ENCODE data around the gene SEZ6L.

Gene SEZ6L

DNA sequence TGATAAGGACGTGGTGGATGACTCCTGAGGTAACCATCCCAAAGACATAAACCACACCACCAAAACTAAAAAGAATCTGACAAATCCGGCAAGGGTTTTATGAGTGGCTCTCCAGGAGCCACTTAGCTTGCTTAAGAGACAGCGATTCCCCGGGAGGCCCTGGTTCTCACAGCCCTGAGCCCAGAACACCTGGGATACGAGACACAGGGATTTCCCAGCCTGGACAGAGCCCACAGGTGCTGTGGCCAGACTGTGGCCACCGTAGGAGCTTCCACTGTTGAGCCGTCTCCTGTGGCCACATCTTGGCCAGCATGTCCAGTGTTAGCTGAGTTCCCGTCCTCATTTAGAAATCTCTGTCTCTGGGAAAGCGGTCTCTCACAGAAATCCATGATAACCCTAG lies 188.6 kb downstream of the SEZ6L start:
- CTCF ChIA-PET: interaction anchor here (0.8 to 12.9 kb wide), 7 partner anchors 9 to 584 kb away, joined by 3 to 289 read pairs (median 4); no protein-coding TSS in a partner anchor
- TF ChIP-seq, protein P1, sequence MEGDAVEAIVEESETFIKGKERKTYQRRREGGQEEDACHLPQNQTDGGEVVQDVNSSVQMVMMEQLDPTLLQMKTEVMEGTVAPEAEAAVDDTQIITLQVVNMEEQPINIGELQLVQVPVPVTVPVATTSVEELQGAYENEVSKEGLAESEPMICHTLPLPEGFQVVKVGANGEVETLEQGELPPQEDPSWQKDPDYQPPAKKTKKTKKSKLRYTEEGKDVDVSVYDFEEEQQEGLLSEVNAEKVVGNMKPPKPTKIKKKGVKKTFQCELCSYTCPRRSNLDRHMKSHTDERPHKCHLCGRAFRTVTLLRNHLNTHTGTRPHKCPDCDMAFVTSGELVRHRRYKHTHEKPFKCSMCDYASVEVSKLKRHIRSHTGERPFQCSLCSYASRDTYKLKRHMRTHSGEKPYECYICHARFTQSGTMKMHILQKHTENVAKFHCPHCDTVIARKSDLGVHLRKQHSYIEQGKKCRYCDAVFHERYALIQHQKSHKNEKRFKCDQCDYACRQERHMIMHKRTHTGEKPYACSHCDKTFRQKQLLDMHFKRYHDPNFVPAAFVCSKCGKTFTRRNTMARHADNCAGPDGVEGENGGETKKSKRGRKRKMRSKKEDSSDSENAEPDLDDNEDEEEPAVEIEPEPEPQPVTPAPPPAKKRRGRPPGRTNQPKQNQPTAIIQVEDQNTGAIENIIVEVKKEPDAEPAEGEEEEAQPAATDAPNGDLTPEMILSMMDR (IDR thresholded peaks at IDR 0.05; ENCODE audit: insufficient read depth, low read length, missing control alignments): no peak

DNA sequence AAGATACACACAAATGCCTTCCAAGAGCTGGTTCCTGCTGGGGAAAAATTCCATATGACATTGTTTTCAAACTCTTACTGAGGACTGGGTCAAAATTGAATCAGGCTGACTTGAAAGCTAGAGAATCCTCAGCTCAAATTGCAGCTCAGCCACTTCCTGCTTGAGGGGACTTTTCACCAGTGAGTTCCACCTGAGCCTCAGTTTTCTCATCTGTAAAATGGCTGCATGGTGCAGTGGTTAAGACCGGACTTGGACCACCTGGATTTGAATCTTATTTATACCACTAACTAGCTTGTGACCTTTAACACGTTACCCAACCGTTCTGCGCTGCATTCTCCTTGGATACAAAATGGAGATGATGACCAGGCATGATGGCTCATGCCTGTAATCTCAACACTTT lies 189.9 kb downstream of the SEZ6L start:
- TF ChIP-seq, protein P1 (IDR thresholded peaks at IDR 0.05; ENCODE audit: insufficient read depth, low read length, missing control alignments): no peak
- H3K4me3 ChIP-seq (ENCODE audit: low read depth, low read length): no peak overlapping the region
- ChIA-PET CTCF (interaction anchor here (1.0 to 12.9 kb wide), 4 partner anchors 7 to 585 kb away, joined by 3 to 289 read pairs (median 25); no protein-coding TSS in a partner anchor), POLR2A (no interaction called here)
- DNase-seq (ENCODE audit: low read depth, low spot score): no peak

More for the DNA sequence above, 188.6 kb downstream of the SEZ6L start:
- POLR2A ChIA-PET: no interaction called here
- no peak overlapping the region for H3K4me3 ChIP-seq (ENCODE audit: low read depth, low read length)
- DNase-seq (ENCODE audit: low read depth, low spot score): no peak

DNA sequence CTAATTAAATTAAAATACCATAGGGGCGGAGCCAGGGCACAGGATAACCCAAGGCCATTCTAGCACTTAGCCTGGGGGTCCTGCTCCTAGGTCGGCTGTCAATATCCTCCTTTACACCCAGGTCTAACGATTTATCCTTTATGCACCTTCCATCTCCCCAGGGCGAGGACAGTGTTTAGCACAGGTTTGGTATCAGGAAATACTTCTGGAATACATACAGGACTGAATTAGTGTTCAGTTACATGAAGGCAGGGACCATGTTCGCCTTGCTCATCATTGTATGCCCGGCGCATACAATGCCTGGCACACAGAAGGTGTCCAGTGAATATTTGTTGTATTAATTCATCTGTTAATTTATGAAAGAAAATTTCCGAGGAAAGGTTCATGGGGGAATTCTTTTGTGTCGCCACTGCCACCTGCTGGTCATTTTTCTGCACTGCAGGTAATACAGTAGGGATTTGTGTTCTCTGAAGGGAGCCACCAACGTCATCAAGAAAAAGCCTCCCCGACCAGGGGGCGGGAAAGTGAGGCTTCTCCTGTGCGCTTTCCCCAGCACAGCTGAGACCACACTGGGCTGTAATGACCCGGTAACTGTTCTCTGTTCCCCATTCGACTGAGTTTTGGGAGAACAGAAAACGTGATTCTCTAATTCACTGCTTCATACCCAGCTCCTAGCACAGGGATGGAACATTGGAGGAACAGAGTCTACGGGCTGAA lies 191.1 kb downstream of the SEZ6L start:
- DNase-seq (ENCODE audit: low read depth, low spot score): no peak
- H3K4me3 ChIP-seq (ENCODE audit: low read depth, low read length): peak overlapping the region; percentile 36
- ChIA-PET CTCF (interaction anchor here (0.6 to 12.9 kb wide), 15 partner anchors 9 to 588 kb away, joined by 3 to 289 read pairs (median 4); no protein-coding TSS in a partner anchor), POLR2A (no interaction called here)
- TF ChIP-seq, protein P1 (IDR thresholded peaks at IDR 0.05; ENCODE audit: insufficient read depth, low read length, missing control alignments): peak; percentile 65

DNA sequence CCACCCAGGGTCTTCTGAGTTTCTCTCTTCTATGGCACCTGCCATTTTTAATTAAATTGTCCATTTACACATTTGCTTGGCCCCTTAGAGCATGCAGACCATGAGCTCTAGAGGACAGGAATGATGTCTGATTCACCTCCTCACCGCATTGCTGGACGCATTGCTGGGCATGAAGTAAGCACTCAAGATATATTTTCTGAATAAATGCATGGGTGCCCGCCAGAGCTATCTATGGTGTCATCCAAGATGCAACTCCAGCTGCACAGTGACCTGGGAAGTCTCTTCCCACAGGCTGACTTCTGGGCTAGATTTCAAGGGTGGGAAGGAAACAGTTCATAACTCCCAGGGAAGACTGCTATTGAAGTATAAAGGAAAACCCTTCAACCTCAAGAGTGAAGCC lies 193.2 kb downstream of the SEZ6L start:
- DNase-seq (ENCODE audit: low read depth, low spot score): peak; percentile 34
- ChIA-PET POLR2A (interaction anchor here (0.7 kb wide), 1 partner anchor 957 kb away, joined by 4 read pairs; no protein-coding TSS in a partner anchor), CTCF (interaction anchor here (1.2 to 12.9 kb wide), 7 partner anchors 15 to 590 kb away, joined by 3 to 289 read pairs (median 9); no protein-coding TSS in a partner anchor)

DNA sequence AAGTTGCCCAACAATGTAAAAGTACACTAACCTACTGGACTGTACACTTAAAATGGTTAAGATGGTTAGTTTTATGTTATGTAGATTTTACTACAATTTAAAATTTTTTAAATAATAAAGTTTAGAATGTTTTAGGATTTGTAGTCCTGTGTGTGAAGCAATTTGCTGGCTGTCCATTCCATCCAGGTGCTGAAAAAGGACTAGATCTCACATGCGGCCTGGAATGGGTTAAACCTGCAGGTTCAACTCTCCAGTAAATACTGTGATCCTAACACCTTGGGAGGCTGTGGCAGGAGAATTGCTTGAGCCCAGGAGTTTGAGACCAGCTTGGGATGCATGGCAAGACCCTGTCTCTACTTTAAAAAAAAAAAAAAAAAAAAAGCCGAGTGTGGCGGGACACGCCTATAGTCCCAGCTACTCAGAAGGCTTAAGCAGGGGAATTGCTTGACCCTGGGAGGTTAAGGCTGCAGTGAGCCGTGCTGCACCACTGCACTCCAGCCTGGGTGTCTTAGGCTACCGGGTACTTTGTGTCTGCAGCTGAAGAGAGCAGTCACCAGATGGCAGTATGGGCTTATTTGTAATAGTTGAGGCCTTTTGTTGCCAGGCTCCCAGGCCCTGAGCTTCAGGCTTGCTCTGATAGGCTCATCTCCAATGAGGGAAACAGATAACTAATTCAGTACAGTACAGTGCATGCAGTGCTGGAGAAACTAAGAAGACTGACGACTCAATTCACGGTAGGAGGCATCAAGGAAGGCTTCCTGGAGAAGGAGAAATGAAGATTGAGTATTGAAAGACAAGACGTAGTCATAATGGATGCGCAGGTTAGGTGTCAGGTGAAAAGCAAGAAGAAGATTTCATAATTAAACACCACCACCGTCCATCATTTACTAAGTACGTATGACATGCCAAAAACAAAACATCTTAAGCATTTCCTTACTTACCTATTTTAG lies 195.1 kb downstream of the SEZ6L start:
- POLR2A ChIA-PET: no interaction called here
- H3K4me3 ChIP-seq (ENCODE audit: low read depth, low read length): no peak overlapping the region
- TF ChIP-seq, protein P1 (IDR thresholded peaks at IDR 0.05; ENCODE audit: insufficient read depth, low read length, missing control alignments): peak; percentile 71
- CTCF ChIA-PET: interaction anchor here (0.6 to 12.9 kb wide), 36 partner anchors 7 to 1042 kb away, joined by 3 to 289 read pairs (median 5); partner anchors contain the start of genes ASPHD2, HPS4 and SRRD
- DNase-seq (ENCODE audit: low read depth, low spot score): no peak

More for the DNA sequence above, 193.2 kb downstream of the SEZ6L start:
- no peak overlapping the region for H3K4me3 ChIP-seq (ENCODE audit: low read depth, low read length)
- TF ChIP-seq, protein P1 (IDR thresholded peaks at IDR 0.05; ENCODE audit: insufficient read depth, low read length, missing control alignments): no peak

All from AG04449 (cell line).